H54 (cell line): ENCODE results near the gene C1orf174.

Source experiments
- DNase-seq: peaks from one replicate; pipeline ENCODE4 v3.0.0; 2011; ENCODE audit warnings: low spot score, mixed read lengths; ENCODE audit not compliant: insufficient read length
- FAIRE-seq: peaks from 3 replicates; lab custom pipeline; 2011; peaks lifted over from hg19 to GRCh38; lab: Jason Lieb, UNC
- POLR2A ChIP-seq: IDR thresholded peaks from 2 replicates; pipeline ENCODE4 v1.6.1; 2011; ENCODE audit warnings: low read depth, mild to moderate bottlenecking, low read length

C1orf174 gene

GRCh38 chr1:3910049-3910731 is 10.1 kb upstream of the C1orf174 start:
- TF ChIP-seq POLR2A = no peak
- DNase-seq (no peak), FAIRE-seq (no peak)

GRCh38 chr1:3909615-3910014 is 9.5 kb upstream of the C1orf174 start:
- DNase-seq (no peak), FAIRE-seq (no peak)
- TF ChIP-seq POLR2A = no peak

GRCh38 chr1:3908886-3909517 is 8.9 kb upstream of the C1orf174 start:
- DNase-seq = no peak
- no peak for FAIRE-seq
- no peak for TF ChIP-seq POLR2A

- DNase-seq (no peak), FAIRE-seq (no peak)
- no peak for TF ChIP-seq POLR2A
Measured at GRCh38 chr1:3907621-3908165, 7.6 kb upstream of the C1orf174 start.

- no peak for TF ChIP-seq POLR2A
- FAIRE-seq (no peak), DNase-seq (no peak)
Measured at GRCh38 chr1:3907031-3907534, 7.0 kb upstream of the C1orf174 start.

GRCh38 chr1:3906672-3907020 is 6.6 kb upstream of the C1orf174 start:
- no peak for TF ChIP-seq POLR2A
- FAIRE-seq (no peak), DNase-seq (no peak)

GRCh38 chr1:3905953-3906671 is 6.0 kb upstream of the C1orf174 start:
- FAIRE-seq = no peak
- no peak for DNase-seq
- TF ChIP-seq POLR2A = no peak

GRCh38 chr1:3905266-3905952 is 5.3 kb upstream of the C1orf174 start:
- FAIRE-seq (no peak), DNase-seq (no peak)
- no peak for TF ChIP-seq POLR2A

- no peak for TF ChIP-seq POLR2A
- no peak for FAIRE-seq
- no peak for DNase-seq
Measured at GRCh38 chr1:3904843-3905185, 4.7 kb upstream of the C1orf174 start.

GRCh38 chr1:3904006-3904842 is 4.2 kb upstream of the C1orf174 start:
- no peak for DNase-seq
- TF ChIP-seq POLR2A = no peak
- no peak for FAIRE-seq

GRCh38 chr1:3903141-3904005 is 3.3 kb upstream of the C1orf174 start:
- FAIRE-seq (no peak), DNase-seq (no peak)
- TF ChIP-seq POLR2A = no peak

- DNase-seq (no peak), FAIRE-seq (no peak)
- TF ChIP-seq POLR2A = no peak
Measured at GRCh38 chr1:3902571-3903091, 2.6 kb upstream of the C1orf174 start.
